ENCODE data around the gene MYF5.

Gene MYF5

GRCh38 chr12:80707126-80707829 is 9.4 kb upstream of the MYF5 start, which contains the start of gene MYF6:
MYF6 (plus strand) TSS chr12:80707634; CDS start chr12:80707720, 86 bp downstream.
- no peak for DNase-seq (ENCODE audit: extremely low read depth in 1 of 2, low read depth in 1 of 2)

- no peak for DNase-seq (ENCODE audit: extremely low read depth in 1 of 2, low read depth in 1 of 2)
Observed at GRCh38 chr12:80707830-80708258, 8.9 kb upstream of the MYF5 start.

GRCh38 chr12:80708259-80708974 is 8.3 kb upstream of the MYF5 start:
- DNase-seq (ENCODE audit: extremely low read depth in 1 of 2, low read depth in 1 of 2), result no peak

- no peak for DNase-seq (ENCODE audit: extremely low read depth in 1 of 2, low read depth in 1 of 2)
Observed at GRCh38 chr12:80708975-80709328, 7.8 kb upstream of the MYF5 start.

GRCh38 chr12:80709811-80710726 is 6.6 kb upstream of the MYF5 start:
- DNase-seq (ENCODE audit: extremely low read depth in 1 of 2, low read depth in 1 of 2), result no peak

- DNase-seq (ENCODE audit: extremely low read depth in 1 of 2, low read depth in 1 of 2), result no peak
Observed at GRCh38 chr12:80710727-80711449, 5.8 kb upstream of the MYF5 start.

- DNase-seq (ENCODE audit: extremely low read depth in 1 of 2, low read depth in 1 of 2), result no peak
Observed at GRCh38 chr12:80711866-80712265, 4.8 kb upstream of the MYF5 start.

- no peak for DNase-seq (ENCODE audit: extremely low read depth in 1 of 2, low read depth in 1 of 2)
Observed at GRCh38 chr12:80712866-80713265, 3.8 kb upstream of the MYF5 start.

GRCh38 chr12:80713419-80713818 is 3.3 kb upstream of the MYF5 start:
- no peak for DNase-seq (ENCODE audit: extremely low read depth in 1 of 2, low read depth in 1 of 2)

GRCh38 chr12:80714055-80714454 is 2.7 kb upstream of the MYF5 start:
- DNase-seq (ENCODE audit: extremely low read depth in 1 of 2, low read depth in 1 of 2), result no peak

GRCh38 chr12:80714846-80715245 is 1.9 kb upstream of the MYF5 start:
- no peak for DNase-seq (ENCODE audit: extremely low read depth in 1 of 2, low read depth in 1 of 2)

GRCh38 chr12:80715713-80716249 is 931 bp upstream of the MYF5 start:
- DNase-seq (ENCODE audit: extremely low read depth in 1 of 2, low read depth in 1 of 2), result no peak

GRCh38 chr12:80717856-80718255 is 1.1 kb downstream of the MYF5 start:
- no peak for DNase-seq (ENCODE audit: extremely low read depth in 1 of 2, low read depth in 1 of 2)

GRCh38 chr12:80720516-80720915 is 3.8 kb downstream of the MYF5 start:
- no peak for DNase-seq (ENCODE audit: extremely low read depth in 1 of 2, low read depth in 1 of 2)

GRCh38 chr12:80721326-80721725 is 4.6 kb downstream of the MYF5 start:
- no peak for DNase-seq (ENCODE audit: extremely low read depth in 1 of 2, low read depth in 1 of 2)

- no peak for DNase-seq (ENCODE audit: extremely low read depth in 1 of 2, low read depth in 1 of 2)
Observed at GRCh38 chr12:80745851-80746505, 29.3 kb downstream of the MYF5 start.

GRCh38 chr12:80747800-80748199 is 31.1 kb downstream of the MYF5 start:
- no peak for DNase-seq (ENCODE audit: extremely low read depth in 1 of 2, low read depth in 1 of 2)

- DNase-seq (ENCODE audit: extremely low read depth in 1 of 2, low read depth in 1 of 2), result no peak
Observed at GRCh38 chr12:80749456-80749855, 32.7 kb downstream of the MYF5 start.

GRCh38 chr12:80752464-80752863 is 35.8 kb downstream of the MYF5 start:
- DNase-seq (ENCODE audit: extremely low read depth in 1 of 2, low read depth in 1 of 2), result no peak

GRCh38 chr12:80754274-80754673 is 37.6 kb downstream of the MYF5 start:
- DNase-seq (ENCODE audit: extremely low read depth in 1 of 2, low read depth in 1 of 2), result no peak
